SK-N-MC (cell line): ENCODE results near the gene NEU1.
"Not testable (repeated sequence)": the region's sequence is repeated elsewhere in the genome, so short reads cannot be mapped to it uniquely, and the experiment has no call there.

ENCODE experiments used
- DNase-seq: peaks from one replicate; pipeline ENCODE4 v3.0.0-alpha.2; 2011; ENCODE audit warnings: low read depth, low spot score
- H3K27ac ChIP-seq: fragments of 200-600 bp; sonication (generic); 2 replicates; pipeline ENCODE4 v1.5.1; 2016; ENCODE audit warnings: mixed run types
- H3K36me3 ChIP-seq: fragments of 200-600 bp; sonication (generic); 2 replicates; pipeline ENCODE4 v1.6.1; 2017; ENCODE audit warnings: antibody characterized with exemption, low read length, mixed read lengths; ENCODE audit not compliant: insufficient read depth
- H3K4me3 ChIP-seq: fragments of 200-600 bp; sonication (generic); 2 replicates; pipeline ENCODE4 v1.5.1; 2016
- H3K9ac ChIP-seq: fragments of 200-600 bp; sonication (generic); 2 replicates; pipeline ENCODE4 v1.8.0; 2017; ENCODE audit warnings: mixed run types, mixed read lengths; ENCODE audit not compliant: insufficient read length
- H3K9me3 ChIP-seq: fragments of 200-600 bp; sonication (generic); 2 replicates; pipeline ENCODE4 v1.6.1; 2017; ENCODE audit warnings: low read depth, mild to moderate bottlenecking, antibody characterized with exemption, low read length, moderate library complexity, mixed read lengths
- EZH2 ChIP-seq: fragments of 200-600 bp; sonication (generic); IDR thresholded peaks from one replicate; pipeline ENCODE4 v1.6.1; 2017; ENCODE audit warnings: antibody characterized with exemption
- FOXP2 ChIP-seq: optimal IDR thresholded peaks from 2 replicates; pipeline ENCODE3; 2011; ENCODE audit warnings: mild to moderate bottlenecking, moderate library complexity; ENCODE audit not compliant: insufficient read depth; ENCODE audit errors: extremely low read length, control extremely low read depth
- POLR2AphosphoS5 ChIP-seq: IDR thresholded peaks from 2 replicates; pipeline ENCODE4 v1.6.1; 2012; ENCODE audit warnings: mild to moderate bottlenecking, low read depth, low read length, borderline replicate concordance

NEU1 gene

GRCh38 chr6:31870385-31870921, 7.8 kb upstream of the NEU1 start:
- no peak for TF ChIP-seq EZH2
- TF ChIP-seq POLR2AphosphoS5: no peak
- no peak for TF ChIP-seq FOXP2
- no peak for DNase-seq
- no peak overlapping the region for H3K9ac ChIP-seq
- H3K36me3 ChIP-seq: no peaks in the 10 kb centered on the region
- H3K27ac ChIP-seq: no peak overlapping the region
- H3K4me3 ChIP-seq: no peak overlapping the region
- H3K9me3 ChIP-seq: no peaks in the 10 kb centered on the region

GRCh38 chr6:31869343-31869742, 6.7 kb upstream of the NEU1 start:
- Histone ChIP-seq H3K27ac (no peak overlapping the region), H3K9me3 (no peaks in the 10 kb centered on the region), H3K9ac (no peak overlapping the region), H3K4me3 (no peak overlapping the region), H3K36me3 (no peaks in the 10 kb centered on the region)
- TF ChIP-seq POLR2AphosphoS5 (no peak), FOXP2 (no peak), EZH2 (no peak)
- DNase-seq: no peak

GRCh38 chr6:31868658-31868971, 6.0 kb upstream of the NEU1 start:
- H3K9me3 ChIP-seq, H3K27ac ChIP-seq, H3K36me3 ChIP-seq, DNase-seq, H3K4me3 ChIP-seq, H3K9ac ChIP-seq: not testable (repeated sequence)

GRCh38 chr6:31865205-31866118, 2.8 kb upstream of the NEU1 start:
- Histone ChIP-seq H3K9me3 (no peaks in the 10 kb centered on the region), H3K36me3 (no peaks in the 10 kb centered on the region), H3K4me3 (no peak overlapping the region), H3K9ac (no peak overlapping the region), H3K27ac (no peak overlapping the region)
- no peak for DNase-seq
- TF ChIP-seq FOXP2: no peak
- TF ChIP-seq EZH2: no peak
- TF ChIP-seq POLR2AphosphoS5: no peak

- DNase-seq: no peak
- Histone ChIP-seq H3K36me3 (peaks cover 3% of the 10 kb centered on the region; the same call in 1 of the 2 replicates), H3K9ac (no peak overlapping the region), H3K9me3 (no peaks in the 10 kb centered on the region), H3K4me3 (no peak overlapping the region), H3K27ac (no peak overlapping the region)
- TF ChIP-seq FOXP2: no peak
- TF ChIP-seq EZH2: no peak
- TF ChIP-seq POLR2AphosphoS5: no peak
Observed at GRCh38 chr6:31864818-31865204, 2.2 kb upstream of the NEU1 start.

GRCh38 chr6:31864123-31864562, 1.5 kb upstream of the NEU1 start:
- H3K36me3 ChIP-seq, DNase-seq, H3K9ac ChIP-seq, H3K9me3 ChIP-seq: not testable (repeated sequence)
- Histone ChIP-seq H3K4me3 (peak overlapping the region; percentile 84), H3K27ac (peak overlapping the region; percentile 95)

- Histone ChIP-seq H3K4me3 (peak overlapping the region; percentile 84), H3K27ac (no peak overlapping the region), H3K36me3 (peaks cover 9% of the 10 kb centered on the region; the same call in 1 of the 2 replicates), H3K9me3 (no peaks in the 10 kb centered on the region), H3K9ac (peak overlapping the region; percentile 77)
- no peak for TF ChIP-seq POLR2AphosphoS5
- TF ChIP-seq FOXP2: no peak
- TF ChIP-seq EZH2: no peak
- DNase-seq: no peak
Observed at GRCh38 chr6:31861919-31862343, 690 bp downstream of the NEU1 start.

GRCh38 chr6:31861150-31861549, 1.5 kb downstream of the NEU1 start:
- no peak overlapping the region for H3K4me3 ChIP-seq
- H3K27ac ChIP-seq: no peak overlapping the region
- peaks cover 9% of the 10 kb centered on the region; the same call in 1 of the 2 replicates for H3K36me3 ChIP-seq
- H3K9ac ChIP-seq: no peak overlapping the region
- H3K9me3 ChIP-seq: no peaks in the 10 kb centered on the region
- TF ChIP-seq FOXP2 (no peak), POLR2AphosphoS5 (no peak), EZH2 (no peak)
- DNase-seq: no peak

GRCh38 chr6:31860349-31860748, 2.3 kb downstream of the NEU1 start:
- H3K9ac ChIP-seq: no peak overlapping the region
- H3K27ac ChIP-seq: no peak overlapping the region
- no peak for DNase-seq
- peaks cover 9% of the 10 kb centered on the region; the same call in 1 of the 2 replicates for H3K36me3 ChIP-seq
- H3K4me3 ChIP-seq: no peak overlapping the region
- no peak for TF ChIP-seq EZH2
- no peak for TF ChIP-seq FOXP2
- no peak for TF ChIP-seq POLR2AphosphoS5
- no peaks in the 10 kb centered on the region for H3K9me3 ChIP-seq
